LoVo (cell line): ENCODE measurements around the gene CAMSAP2.

ENCODE experiments used
- DNase-seq: peaks from one replicate; pipeline ENCODE4 v3.0.0-alpha.2; 2016; ENCODE audit warnings: low spot score

Gene CAMSAP2

GRCh38 chr1:200838676-200839445, 100.2 kb downstream of the CAMSAP2 start:
- no peak for DNase-seq

DNA sequence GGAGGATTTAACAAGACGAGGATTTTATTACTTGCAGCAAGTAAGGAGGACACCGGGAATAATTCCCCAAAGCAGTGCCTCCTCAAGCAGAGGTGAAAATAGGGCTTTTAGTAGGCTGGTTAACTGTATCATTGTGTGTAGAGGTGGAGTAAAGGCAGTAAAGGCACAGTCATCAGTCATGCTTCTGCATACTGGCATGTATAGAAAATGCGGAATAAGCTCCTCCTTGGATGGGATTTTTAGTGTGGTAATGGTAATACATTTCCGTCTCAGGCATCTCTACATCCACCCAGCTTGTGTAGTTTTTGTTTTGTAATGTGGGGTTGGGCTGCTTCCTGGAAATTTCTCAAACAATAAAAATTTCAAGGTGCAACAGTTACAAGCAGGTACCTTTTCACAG, 106.7 kb downstream of the CAMSAP2 start:
- no peak for DNase-seq

DNA sequence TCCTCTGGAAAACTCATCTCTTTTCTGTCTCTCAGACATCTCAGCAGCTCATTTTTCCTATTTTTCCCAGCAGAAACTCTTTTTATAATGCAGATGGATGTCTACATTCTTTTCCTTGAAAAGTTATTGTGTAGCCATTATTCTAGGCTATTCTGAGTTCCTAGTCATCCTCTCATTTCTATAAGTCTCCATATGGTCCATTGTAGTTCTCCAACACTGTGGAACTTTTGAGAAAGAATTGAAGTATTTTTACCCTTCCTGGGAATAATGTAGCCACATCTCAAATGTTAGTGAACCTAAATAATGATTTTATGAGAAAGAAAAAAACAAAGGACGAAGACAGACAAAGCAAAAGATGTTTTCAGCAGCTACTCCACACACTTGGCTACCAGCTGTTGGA, 107.7 kb downstream of the CAMSAP2 start:
- DNase-seq, result no peak

DNA sequence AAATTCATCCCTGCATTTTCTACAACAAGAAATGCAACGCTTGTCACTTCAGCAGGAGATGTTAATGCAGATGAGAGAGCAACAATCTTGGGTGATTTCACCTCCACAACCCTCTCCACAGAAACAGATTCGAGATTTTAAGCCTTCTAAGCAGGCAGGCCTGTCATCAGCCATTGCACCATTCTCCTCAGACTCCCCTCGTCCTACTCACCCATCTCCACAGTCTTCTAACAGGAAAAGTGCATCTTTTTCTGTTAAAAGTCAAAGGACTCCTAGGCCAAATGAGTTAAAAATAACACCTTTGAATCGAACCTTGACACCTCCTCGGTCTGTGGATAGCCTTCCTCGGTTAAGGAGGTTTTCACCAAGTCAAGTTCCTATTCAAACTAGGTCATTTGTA, 110.7 kb downstream of the CAMSAP2 start:
- no peak for DNase-seq

- DNase-seq, result no peak
Observed at GRCh38 chr1:200850554-200850953, 111.9 kb downstream of the CAMSAP2 start.

GRCh38 chr1:200856716-200857357, 118.1 kb downstream of the CAMSAP2 start:
- no peak for DNase-seq

GRCh38 chr1:200857804-200858203, 119.1 kb downstream of the CAMSAP2 start:
- DNase-seq, result no peak

GRCh38 chr1:200861937-200862647, 123.4 kb downstream of the CAMSAP2 start:
- DNase-seq, result no peak

GRCh38 chr1:200862713-200863415, 124.2 kb downstream of the CAMSAP2 start:
- no peak for DNase-seq

DNA sequence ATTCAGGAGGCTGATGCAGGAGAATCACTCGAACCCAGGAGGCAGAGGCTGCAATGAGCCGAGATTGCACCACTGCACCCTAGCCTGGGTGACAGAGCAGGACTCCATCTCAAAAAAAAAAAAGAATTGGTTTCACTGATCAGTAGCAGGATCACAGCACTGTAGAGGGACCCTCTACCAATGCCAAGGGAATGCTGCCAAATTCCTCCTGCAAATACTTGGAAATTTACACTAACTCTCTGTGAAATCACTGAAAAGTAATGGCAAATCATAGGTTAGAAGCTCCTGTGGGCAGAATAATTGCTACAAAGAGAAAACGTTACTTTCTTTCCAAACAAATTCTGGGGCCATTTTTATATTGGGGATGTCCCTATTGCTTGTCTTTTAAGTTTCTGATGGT, 127.4 kb downstream of the CAMSAP2 start:
- DNase-seq, result no peak

DNA sequence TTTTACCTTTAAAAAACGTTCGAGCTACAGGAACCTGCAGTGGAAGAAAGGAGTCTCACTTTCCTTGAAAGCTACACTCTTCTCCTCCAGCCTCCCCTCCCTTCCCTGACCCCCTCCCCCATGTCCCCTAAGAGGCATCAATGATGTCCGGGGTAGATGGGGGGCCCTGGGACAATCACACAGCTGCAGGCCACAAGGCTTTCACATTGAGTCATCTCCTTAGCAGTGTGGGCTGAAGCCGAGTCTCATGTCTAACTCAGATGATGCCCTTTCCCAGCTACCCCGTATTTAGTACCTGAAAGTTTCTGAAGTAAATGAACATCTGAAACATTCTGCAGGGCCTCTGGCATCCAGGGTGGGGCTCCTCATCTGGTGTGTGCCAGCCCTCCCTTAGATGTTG, 127.8 kb downstream of the CAMSAP2 start:
- DNase-seq, result no peak

DNA sequence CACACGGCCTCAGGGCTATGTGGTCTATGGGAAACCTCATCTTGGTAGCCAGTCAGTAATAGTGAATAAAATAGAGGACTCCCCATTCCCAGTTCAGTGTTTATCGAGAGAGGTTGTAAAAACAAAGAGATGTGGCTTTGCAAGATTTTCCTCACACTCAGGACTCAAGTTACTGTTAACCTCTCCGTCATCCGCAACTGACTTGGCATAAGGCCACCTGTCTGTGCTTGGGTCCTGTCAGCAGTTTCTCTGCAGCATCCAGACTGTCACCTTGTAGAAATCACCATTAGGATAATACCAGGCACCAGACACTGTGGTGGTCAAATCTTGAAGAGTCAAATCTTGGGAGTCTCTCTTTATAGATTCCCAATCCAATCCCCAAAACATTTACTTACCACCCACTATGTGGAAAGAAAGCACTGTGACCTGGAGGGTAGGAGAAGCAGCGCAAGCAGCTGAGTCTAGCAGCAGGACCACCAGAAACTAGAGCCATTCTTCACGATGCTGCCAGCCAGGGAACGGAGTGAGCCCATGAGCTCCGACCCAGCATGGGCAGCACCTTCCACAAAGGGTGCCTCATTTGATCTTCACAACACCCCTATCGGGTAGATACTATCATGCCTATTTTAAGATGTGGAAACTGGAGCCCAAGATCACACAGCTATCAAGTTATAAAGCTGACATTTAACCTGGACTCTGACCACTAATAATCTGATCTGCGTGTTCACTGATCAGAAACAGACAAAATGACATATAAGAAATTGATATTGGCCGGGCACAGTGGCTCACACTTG, 128.5 kb downstream of the CAMSAP2 start:
- no peak for DNase-seq

DNA sequence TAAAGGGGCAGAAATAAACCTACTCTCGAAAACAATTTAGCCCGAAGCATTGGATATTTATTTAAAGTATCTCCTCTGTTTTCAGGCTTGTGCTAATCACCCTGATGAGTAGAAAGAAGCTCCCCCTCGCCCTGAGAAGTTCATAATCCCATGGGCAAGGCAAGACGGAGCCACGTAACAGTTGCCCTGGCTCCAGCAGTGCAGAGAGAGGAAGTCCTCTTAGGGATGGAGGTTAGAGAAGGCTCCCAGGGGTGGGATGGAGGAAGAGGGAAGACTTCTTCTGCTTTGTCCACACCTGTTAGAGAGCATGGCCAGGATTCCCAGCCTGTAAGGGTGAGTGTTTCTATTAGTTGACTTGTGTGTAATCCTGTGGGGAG, 130.7 kb downstream of the CAMSAP2 start:
- no peak for DNase-seq

DNA sequence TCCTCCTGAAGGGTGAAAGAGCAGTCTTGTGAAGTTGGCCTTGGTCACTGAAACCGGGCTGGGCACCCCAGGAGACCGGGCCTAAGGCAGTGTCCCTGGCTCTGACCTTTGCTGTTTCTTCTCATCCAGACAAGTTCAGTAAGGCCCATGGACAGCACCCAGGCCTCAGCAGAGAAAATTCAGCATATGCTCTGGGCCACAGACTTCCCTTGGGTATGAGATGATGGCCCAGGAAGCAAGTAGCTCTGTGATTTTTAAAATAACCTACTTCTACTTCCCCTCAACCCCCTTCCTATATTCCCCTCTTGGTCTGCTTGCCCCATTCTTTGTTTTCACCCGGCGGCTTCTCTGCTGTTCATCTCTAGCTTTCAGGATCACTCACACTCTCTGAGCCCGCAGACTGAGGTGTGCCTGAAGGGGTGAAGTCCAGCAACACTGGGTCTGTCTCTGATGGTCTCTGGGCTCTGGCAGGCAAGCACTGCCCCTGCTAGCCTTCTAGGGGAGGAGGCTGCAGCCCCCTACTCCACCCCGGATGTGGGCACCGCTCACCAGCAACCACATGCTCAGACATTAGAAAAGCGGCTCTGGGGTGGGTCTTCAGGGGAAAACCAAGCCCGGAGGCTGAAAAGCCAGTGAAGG, 131.2 kb downstream of the CAMSAP2 start:
- DNase-seq, result no peak

DNA sequence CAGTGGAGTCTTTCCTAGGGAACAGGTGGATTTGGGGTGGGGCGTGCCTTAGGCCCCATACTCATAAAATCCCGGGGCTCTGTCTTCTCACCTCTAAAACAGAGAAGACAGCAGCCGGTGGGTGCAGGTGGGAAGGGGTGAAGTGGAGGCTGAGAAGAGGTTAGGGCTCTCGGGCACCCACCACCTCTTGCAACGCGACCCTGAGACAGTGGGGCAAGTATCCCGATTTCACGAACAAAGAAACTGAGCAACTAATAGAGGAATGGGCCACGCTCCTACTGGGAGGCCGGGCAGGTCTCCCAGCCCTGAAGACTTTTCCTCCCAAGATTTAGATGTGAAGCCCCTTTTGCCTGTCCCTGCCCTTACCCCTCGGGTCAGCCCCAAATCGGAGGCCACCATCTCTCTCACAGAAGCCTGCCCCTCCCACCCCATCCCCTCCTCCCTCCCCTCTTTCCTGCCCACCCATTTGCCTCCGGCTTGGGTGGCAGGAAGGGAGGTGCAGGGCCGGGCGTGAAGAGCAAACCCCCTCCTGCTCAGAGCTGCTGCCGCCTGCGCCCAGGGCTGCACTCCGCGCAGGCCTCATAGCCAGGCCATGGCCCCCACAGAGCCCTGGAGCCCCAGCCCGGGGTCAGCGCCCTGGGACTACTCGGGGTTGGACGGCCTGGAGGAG, 133.9 kb downstream of the CAMSAP2 start, which contains the start of gene GPR25:
Gene GPR25, plus strand, starts transcription at position 536 of the 670 bp plus-strand sequence. Its CDS starts 57 bp downstream, at position 593.
- no peak for DNase-seq

- no peak for DNase-seq
Observed at GRCh38 chr1:200873116-200873670, 134.5 kb downstream of the CAMSAP2 start.

DNA sequence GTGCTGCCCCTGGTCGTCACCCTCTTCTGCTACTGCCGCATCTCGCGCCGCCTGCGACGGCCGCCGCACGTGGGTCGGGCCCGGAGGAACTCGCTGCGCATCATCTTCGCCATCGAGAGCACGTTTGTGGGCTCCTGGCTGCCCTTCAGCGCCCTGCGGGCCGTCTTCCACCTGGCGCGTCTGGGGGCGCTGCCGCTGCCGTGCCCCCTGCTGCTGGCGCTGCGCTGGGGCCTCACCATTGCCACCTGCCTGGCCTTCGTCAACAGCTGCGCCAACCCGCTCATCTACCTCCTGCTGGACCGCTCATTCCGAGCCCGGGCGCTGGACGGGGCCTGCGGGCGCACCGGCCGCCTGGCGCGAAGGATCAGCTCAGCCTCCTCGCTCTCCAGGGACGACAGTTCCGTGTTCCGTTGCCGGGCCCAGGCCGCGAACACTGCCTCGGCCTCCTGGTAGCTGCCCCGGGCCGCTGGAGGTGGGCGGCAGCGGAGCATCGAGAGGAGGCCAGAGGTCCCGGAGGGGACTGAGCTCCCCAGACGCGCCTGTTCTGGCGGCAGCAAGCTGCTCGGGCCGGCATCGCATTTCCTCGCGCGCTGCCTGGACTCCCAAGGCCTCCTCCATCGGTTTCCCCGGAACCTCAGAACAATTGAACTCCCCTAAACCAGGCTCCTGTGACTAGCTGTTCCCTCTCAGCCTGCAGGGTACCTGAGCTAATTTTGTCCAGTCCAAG, 135.1 kb downstream of the CAMSAP2 start:
- DNase-seq, result no peak

- DNase-seq, result no peak
Observed at GRCh38 chr1:200874694-200875093, 136.0 kb downstream of the CAMSAP2 start.

GRCh38 chr1:200875416-200875815, 136.7 kb downstream of the CAMSAP2 start:
- no peak for DNase-seq

- no peak for DNase-seq
Observed at GRCh38 chr1:200877010-200877409, 138.3 kb downstream of the CAMSAP2 start.
